HG02884 (cell line): Measurements from ENCODE around the gene SECTM1.

Experiments used
- ATAC-seq: cut with Tn5 transposase; IDR thresholded peaks from one replicate; pipeline ENCODE4 v1.9.1; 2021; ENCODE audit warnings: mild to moderate bottlenecking, moderate library complexity; ENCODE audit not compliant: unreplicated experiment

SECTM1 gene

DNA sequence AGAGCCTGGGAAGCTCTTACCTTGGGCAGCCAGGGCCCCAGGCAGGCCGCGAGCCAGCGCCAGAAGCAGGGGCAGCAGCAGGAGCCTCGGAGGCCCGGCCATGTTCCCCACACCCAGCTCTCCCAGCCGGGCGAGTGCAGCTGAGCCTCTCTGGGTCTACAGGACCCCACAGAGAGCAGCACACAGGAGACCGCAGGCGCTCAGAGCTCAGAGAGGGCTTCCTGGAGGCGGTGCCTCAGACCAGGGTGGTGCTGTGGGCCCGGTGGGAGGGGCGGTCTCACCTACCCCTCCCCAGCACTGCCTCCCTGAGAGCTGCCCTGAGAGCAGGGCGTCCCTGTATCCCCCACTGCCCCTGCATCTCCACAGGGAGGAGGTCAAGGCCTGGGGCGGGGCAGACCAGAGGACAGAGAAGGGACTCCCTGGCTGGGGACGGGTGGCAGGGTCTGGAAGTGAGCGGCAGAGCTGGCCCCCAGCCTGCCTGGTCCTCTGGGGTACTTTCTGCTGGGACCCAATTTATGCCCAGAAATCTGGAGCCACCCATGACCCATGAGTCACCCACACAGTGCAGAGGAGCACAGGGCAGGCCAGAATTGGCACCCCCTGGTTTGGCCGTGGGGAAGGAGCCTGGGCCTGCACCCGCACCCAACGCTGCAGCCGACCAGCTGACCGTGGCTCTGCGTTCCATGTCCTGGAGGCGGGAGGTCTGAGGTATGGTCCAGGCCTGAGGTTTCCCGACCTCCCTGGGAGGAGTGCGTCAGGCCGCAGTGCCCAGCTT lies 16.0 kb downstream of the SECTM1 start, which contains the start of gene CD7:
TSS of gene CD7 (minus strand) at position 215 of the 775 bp plus-strand sequence. CDS start at position 102, 113 bp downstream.
- ATAC-seq: no peak

DNA sequence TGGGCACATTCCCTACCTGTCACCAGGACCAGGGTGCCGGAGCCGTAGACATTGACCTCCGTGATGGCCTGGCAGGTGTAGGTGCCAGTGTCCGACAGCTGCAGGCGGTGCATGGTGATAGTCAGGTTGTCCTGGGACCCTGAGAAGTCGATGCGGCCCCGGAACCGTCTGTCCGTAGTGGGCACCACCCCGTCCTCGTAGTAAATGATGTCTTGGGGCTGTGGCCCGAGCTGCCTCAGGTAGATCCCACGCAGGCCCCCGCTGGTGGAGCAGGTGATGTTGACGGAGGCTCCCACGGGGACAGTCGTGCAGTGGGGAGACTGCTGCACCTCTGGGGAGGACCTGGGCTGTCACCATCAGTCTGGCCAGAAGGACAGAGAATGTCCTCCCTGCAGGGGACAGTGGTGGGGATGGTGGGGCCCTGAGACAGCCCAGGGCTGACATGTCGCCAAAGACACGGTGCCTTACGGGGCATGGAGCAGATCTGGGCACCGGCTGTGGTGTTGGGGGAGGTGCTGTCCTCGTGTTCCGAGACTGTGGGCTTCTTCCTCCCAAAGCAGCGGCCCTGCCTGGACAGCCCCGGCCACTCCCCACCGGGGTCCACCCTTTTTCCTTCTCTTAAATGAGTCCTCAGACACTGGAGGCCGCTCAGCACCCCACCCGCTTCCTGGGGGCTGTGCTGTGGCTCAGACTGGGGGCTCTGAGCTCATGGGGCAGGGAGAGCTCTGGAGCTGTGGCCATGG lies 16.7 kb downstream of the SECTM1 start:
- no peak for ATAC-seq

GRCh38 chr17:82315703-82316358 lies 17.7 kb downstream of the SECTM1 start:
- no peak for ATAC-seq

DNA sequence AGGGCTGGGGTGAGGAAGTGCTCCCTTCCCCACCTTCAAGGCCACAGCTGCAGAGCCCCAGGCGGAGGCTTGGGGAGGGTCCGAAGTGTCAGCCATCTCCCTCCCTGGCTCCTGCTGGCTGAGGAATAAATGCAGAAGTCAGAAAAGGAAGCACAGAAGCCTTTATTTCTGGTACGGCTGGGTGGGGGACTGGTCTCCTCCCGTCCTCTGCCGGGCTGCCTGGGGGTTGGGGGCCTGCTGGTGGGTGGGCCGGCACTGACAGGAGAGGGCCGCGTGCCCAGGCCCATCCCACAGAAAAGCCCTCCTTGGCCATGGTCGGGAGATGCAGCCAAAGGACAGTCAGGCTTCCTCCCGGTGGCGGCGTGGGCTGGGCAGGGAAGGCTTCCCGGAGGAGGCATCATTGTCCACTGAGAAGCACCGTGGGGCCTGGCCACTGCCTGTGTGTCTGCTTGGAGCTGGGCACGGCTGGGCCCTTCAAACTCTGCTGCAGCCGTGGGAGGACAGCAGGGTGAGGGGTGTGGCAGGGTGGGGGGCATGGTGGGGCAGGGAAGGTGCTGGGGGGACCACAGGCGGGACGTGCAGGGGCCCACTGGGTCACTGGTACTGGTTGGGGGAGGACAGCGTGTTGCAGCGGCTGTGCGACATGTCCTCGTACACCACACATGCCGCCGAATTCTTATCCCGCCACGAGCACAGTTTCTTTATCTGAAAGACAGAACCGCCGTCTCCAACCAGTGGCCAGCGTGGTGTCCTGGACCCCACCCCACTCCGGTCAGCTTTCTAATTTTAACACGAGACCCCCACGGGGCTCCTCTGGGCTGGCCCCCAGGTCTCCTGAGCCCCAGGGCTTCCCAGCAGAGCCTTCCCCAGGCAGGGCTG lies 18.6 kb downstream of the SECTM1 start:
- no peak for ATAC-seq

DNA sequence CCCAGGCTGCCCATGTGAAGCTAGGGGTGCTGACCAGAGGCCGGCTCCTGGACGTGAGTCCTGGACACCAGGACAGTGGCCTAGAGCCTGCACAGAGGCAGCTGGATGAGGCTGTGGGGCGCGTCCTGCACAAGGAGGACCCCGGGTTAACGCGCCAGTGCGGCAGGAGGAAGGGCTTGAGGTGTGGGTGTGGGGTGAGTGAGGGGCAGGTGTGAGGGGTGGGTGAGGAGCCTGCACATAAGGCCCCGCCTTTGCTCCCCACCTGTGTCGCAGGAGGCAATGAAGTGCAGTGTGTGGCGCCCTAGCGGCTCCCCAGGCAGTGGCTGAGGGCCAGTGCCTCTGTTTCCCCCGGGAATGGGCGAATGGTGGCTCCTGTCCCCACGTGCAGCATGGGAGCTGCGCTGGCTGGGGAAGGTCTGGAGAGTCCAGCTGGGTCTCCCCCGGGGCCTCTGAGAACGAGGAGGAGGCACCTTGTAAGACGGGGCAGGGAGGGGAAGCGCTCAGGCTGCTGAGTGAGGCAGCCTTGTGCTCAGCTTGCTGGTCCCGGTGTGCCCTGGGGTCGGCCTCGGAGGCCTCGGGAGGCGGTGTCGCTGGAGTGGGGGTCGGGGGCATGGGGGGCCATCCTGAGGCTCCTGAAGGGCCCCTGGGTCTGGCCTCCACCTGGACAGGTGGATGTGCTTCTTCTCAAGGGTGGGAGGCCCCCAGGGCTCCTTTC lies 19.4 kb downstream of the SECTM1 start:
- no peak for ATAC-seq

DNA sequence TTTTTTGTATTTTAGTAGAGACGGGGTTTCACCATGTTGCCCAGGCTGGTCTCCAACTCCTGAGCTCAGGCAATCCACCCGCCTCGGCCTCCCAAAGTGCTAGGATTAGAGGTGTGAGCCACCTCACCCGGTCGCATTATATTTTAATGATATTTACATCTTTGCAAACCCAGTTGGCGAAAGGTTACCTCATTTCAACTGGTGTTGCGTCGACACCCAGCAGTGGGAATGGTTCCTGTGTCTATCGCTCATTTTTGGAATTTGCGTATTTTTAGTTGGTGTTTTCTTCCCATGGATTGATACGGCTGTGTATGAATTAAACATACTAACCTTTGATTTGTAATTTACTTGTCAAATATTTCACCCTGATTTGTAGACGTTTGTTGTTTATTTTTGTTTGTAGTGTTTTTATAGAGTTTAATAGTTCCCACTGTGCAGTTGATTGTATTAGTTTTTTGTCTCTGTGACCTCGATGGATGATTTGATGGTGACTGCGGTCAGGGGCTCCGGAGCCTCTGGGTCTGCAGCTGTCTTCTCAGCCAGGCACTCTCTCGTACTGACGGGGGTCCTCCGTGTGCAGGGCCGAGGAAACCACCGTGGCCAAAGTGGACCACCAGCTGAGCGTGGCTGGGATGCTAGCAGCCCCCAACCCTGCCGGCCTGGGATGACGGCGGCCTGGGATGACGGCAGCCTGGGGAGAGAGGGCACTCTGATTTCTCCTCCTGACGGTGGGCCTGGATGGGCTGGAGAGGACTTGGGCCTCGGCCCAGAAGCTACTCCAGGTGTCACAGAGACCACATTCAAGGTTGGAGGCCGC lies 20.2 kb downstream of the SECTM1 start:
- no peak for ATAC-seq

DNA sequence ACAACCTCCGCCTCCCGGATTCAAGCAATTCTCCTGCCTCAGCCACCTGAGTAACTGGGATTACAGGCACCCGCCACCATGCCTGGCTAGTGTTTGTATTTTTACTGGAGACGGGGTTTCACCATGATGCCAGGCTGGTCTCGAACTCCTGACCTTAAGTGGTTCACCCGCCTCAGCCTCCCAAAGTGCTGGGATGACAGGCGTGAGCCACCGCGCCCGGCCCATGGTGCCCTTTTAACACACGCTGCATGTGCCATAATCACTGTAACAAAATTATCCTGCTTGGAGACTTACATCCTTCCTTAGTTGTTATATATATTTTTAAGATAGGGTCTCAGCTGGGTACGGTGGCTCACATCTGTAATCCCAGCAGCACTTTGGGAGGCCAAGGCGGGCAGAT lies 21.6 kb downstream of the SECTM1 start:
- no peak for ATAC-seq

- ATAC-seq: no peak
Measured at GRCh38 chr17:82310877-82311276, 22.7 kb downstream of the SECTM1 start.

DNA sequence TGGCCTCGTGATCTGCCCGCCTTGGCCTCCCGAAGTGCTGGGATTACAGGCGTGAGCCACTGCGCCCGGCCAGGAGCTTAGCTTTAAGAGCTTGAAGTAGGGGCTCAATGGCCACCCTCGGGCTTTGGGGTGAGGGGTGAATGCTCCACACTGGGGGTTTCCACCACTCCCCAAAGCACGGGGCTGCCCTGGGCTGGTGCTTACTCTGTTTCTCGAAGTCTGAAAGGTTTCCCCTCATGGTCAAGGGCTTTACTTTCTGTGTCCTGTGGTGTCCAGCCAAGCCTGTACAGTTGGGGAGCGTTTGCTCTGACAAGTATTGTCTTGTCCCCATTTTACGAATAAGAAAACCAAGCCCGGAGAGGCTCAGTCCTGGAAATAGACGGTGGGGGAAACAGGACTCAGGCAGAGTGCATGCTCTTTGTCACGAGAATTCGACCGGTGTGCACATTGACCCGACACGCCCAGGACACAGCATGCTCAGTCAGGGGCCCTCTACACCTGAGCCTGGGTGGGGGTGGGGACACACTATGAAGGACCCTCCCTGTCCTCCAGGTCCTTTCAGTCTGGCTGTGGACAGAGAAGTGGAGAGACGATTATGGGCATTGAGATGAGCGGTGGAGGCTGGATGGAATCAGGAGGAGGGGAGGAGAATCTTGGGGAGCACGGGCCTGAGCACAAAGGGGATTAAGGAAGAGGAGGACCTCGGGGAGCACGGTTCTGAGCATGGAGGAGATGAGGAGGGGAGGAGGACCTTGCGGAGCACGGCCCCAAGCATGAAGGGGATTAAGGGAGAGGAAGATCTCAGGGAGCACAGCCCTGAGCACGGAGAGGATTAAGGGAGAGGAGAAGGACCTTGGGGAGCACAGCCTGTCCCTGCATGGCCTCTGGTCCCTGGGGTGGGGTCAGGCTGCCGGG lies 23.7 kb downstream of the SECTM1 start:
- ATAC-seq: no peak

DNA sequence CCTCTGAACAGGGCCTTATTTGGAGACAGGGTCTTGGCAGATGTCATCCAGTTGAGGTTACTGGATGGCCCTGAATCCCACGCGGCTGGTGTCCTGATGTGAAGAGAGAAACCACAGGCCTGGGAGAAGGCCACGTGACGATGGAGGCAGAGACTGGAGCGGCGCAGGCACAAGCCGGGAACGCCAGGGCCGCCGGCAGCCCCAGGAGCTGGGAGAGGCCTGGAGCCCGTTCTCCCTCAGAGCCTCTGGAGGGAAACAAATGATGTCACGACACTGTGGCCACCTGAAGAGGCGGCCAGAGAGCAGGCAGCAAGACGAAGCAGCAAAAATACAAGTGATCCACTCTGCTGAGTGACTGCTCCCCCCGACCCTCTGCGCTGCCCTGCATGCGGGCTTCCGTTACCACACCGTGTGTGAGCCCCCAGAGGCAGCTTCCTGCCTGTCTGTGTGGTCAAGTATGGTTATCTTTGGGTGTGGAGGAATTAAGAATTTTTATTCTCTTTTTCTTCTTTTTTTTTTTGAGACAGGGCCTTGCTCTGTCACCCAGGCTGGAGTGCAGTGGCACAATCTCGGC lies 27.8 kb downstream of the SECTM1 start:
- ATAC-seq: no peak

DNA sequence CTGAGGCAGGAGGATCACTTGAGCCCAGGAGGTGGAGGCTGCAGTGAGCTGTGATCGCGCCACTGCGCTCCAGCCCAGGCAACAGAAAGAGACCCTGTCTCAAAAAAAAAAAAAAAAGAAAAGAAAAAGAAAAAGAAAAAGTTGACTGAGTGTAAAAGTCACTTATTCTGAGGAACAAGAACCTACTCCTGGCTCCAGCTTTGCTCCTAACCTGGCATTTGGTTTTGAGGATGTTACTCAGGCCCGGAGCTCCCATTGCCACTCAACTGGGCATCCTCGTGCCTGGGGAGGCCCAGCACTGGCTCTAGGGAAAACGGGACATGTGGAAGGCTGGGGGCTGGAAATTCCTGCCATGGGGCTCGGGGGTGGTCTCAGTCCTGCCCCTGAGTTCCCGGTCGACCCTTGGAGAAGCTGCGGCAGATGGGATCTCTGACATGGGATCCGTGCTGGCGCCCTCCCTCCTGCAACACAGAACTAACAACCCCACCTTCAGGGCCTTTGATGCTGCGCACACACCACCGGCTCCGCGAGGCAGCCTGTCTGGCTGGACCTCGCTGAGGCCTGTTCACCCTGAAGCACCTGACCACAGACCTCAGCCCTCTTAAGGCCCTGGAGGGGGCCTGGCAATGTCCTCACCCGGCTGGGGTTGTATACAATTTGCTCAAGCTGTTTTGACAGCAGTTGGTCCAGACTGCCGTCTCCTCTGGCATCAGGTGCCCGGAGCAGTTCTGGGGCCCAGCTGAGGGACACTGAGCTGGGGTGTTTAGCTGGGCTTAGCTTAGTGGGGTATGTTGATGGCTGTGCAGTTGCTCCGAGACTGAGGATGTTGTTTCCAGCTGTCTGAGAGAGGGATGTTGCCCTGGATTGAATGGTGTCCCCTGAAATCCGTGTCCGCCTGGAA lies 28.5 kb downstream of the SECTM1 start:
- no peak for ATAC-seq

DNA sequence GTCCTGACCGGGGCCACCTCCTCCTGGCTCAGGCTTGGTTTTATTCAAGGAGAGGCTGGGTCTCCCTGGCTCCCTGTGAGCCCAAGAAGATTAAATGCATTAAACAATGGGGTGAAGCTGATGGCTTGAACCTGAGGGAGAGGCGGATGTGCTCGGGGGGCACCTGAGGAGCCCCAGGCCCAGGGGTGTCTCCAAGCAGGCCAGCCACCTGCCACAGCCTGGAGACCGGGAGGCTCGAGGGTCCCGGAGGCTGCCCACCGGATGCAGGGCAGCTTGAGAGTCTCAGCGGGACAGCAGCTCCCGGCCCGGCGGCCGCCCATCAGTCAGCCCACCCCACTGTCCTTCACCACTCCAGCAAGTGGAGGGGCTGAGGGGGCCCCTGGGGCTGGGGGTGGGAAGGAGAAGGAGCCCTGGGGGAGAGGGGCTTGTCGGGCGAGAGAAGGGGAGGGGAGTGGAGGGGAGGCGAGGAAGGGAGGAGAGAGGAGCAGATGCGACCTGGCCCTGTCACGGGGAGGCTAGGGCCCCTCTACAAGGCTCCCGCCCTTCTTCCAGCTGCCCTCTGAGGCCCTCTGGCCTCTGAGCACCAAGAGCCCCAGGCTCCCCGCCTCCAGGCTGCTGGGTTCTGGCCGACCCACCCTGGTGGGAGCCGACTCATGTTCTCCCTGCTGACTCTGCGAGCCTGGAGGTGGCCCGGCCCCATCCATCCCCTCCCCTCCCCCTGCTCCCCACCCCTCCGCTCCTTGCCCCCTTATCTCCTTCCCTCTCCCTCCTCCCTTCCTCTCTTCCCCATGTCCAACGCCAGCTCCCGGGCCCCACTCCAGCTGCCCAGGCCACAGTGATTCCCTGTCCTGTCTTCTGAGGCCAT lies 29.4 kb downstream of the SECTM1 start:
- no peak for ATAC-seq

GRCh38 chr17:82302991-82303943 lies 30.3 kb downstream of the SECTM1 start:
- no peak for ATAC-seq

- ATAC-seq: no peak
Measured at GRCh38 chr17:82302568-82302963, 31.0 kb downstream of the SECTM1 start.
